ENCODE measurements around the gene TBX6.

TBX6 gene

GRCh38 chr16:30096105-30096861 lies 4.6 kb upstream of the TBX6 start, which contains the start of gene YPEL3:
YPEL3 (minus strand) TSS chr16:30096213; CDS start chr16:30095482, 731 bp downstream.
- DNase-seq (ENCODE audit: low read depth): peak; percentile 62
- no peak for TF ChIP-seq CTCF (conservative IDR thresholded peaks at IDR 0.05; ENCODE audit: low read depth, low read length)
- H3K4me3 ChIP-seq (ENCODE audit: low read length): peak within 1 kb of the TSS; percentile 58

- no peak for DNase-seq (ENCODE audit: low read depth)
- TF ChIP-seq CTCF (conservative IDR thresholded peaks at IDR 0.05; ENCODE audit: low read depth, low read length): no peak
- H3K4me3 ChIP-seq (ENCODE audit: low read length): peak overlapping the region; percentile 58
Observed at GRCh38 chr16:30095166-30096078, 3.7 kb upstream of the TBX6 start.

GRCh38 chr16:30094541-30095165 lies 2.9 kb upstream of the TBX6 start:
- no peak for TF ChIP-seq CTCF (conservative IDR thresholded peaks at IDR 0.05; ENCODE audit: low read depth, low read length)
- no peak overlapping the region for H3K4me3 ChIP-seq (ENCODE audit: low read length)
- no peak for DNase-seq (ENCODE audit: low read depth)

GRCh38 chr16:30092373-30093010 lies 768 bp upstream of the TBX6 start:
- peak; percentile 82 for TF ChIP-seq CTCF (conservative IDR thresholded peaks at IDR 0.05; ENCODE audit: low read depth, low read length)
- peak overlapping the region; percentile 65 for H3K4me3 ChIP-seq (ENCODE audit: low read length)
- DNase-seq (ENCODE audit: low read depth): no peak

- no peak for DNase-seq (ENCODE audit: low read depth)
- no peak for TF ChIP-seq CTCF (conservative IDR thresholded peaks at IDR 0.05; ENCODE audit: low read depth, low read length)
- H3K4me3 ChIP-seq (ENCODE audit: low read length): peak overlapping the region; percentile 65
Observed at GRCh38 chr16:30090610-30091331, 953 bp downstream of the TBX6 start.
